Chondrocyte (in vitro differentiated cells): Measurements from ENCODE around the gene RALGPS2. TPM values are rescaled to one million over a fixed set of nuclear protein-coding genes. Genes with fewer than 3 reads are reported as not detected.

Experiments used
- microRNA-seq: library from miRNA; unstranded; fragments of <30 nt; microRNA quantifications from one replicate; pipeline ENCODE4 v1.2.0, GENCODE V29; 2020; ENCODE audit warnings: borderline number of aligned reads
- total RNA-seq: library from RNA; stranded (reverse); gene quantifications from 3 replicates; pipeline ENCODE4 v1.2.1, GENCODE V29; 2021

RALGPS2 gene
- total RNA-seq, 1 donor from 2014 or later, result 10.0 TPM

Small RNA genes lying within 50 kb of the gene (microRNA-seq; reads per million reads assigned to microRNA genes)
- gene MIR4424, result not detected

Other genes with a start within 250 kb of the RALGPS2 start
- not detected in 3 replicates for gene CLEC20A, start 228.3 kb upstream of the RALGPS2 start, total RNA-seq
- not detected in 3 replicates for gene TEX35, start 212.1 kb upstream of the RALGPS2 start, total RNA-seq
- gene ANGPTL1, start 145.8 kb downstream of the RALGPS2 start, total RNA-seq, result 2.6 to 4.7 TPM (median 3.6 TPM) in 3 replicates